NCI-H2171 (cell line): ENCODE data around the gene ARID5B.
A peak's percentile ranks its signal among the peaks of the same experiment; 100 is the strongest.
"Not testable (repeated sequence)": the region's sequence is repeated elsewhere in the genome, so short reads cannot be mapped to it uniquely, and the experiment has no call there.

Experiments used
- DNase-seq: peaks from one replicate; lab custom pipeline; 2025; lab: John Stamatoyannopoulos, UW

Gene ARID5B

GRCh38 chr10:61900829-61901792, at the start of gene ARID5B:
TSS of gene ARID5B (plus strand) at chr10:61901699. CDS start at chr10:61901710, 11 bp downstream.
- peak; percentile 19 for DNase-seq

- no peak for DNase-seq
Measured at GRCh38 chr10:61852261-61852660, 49.2 kb upstream of the ARID5B start.

GRCh38 chr10:61855771-61856170, 45.7 kb upstream of the ARID5B start:
- no peak for DNase-seq

GRCh38 chr10:61857746-61858145, 43.8 kb upstream of the ARID5B start:
- no peak for DNase-seq

- DNase-seq, result no peak
Measured at GRCh38 chr10:61859786-61860185, 41.7 kb upstream of the ARID5B start.

GRCh38 chr10:61860964-61861758, 40.3 kb upstream of the ARID5B start:
- no peak for DNase-seq

- no peak for DNase-seq
Measured at GRCh38 chr10:61863981-61864380, 37.5 kb upstream of the ARID5B start.

- DNase-seq, result no peak
Measured at GRCh38 chr10:61866700-61867368, 34.7 kb upstream of the ARID5B start.

- not testable (repeated sequence) for DNase-seq
Measured at GRCh38 chr10:61867374-61867773, 34.1 kb upstream of the ARID5B start.

GRCh38 chr10:61867817-61868216, 33.7 kb upstream of the ARID5B start:
- DNase-seq, result not testable (repeated sequence)

- no peak for DNase-seq
Measured at GRCh38 chr10:61869041-61869675, 32.3 kb upstream of the ARID5B start.

GRCh38 chr10:61869774-61870525, 31.5 kb upstream of the ARID5B start:
- no peak for DNase-seq

GRCh38 chr10:61870526-61870895, 31.0 kb upstream of the ARID5B start:
- no peak for DNase-seq

GRCh38 chr10:61871487-61871886, 30.0 kb upstream of the ARID5B start:
- no peak for DNase-seq

- DNase-seq, result no peak
Measured at GRCh38 chr10:61877887-61878739, 23.4 kb upstream of the ARID5B start.

- DNase-seq, result no peak
Measured at GRCh38 chr10:61878740-61879068, 22.8 kb upstream of the ARID5B start.

GRCh38 chr10:61882621-61883370, 18.7 kb upstream of the ARID5B start:
- no peak for DNase-seq

- no peak for DNase-seq
Measured at GRCh38 chr10:61883371-61884025, 18.0 kb upstream of the ARID5B start.

GRCh38 chr10:61887772-61888171, 13.7 kb upstream of the ARID5B start:
- DNase-seq, result no peak
